ENCODE results near the gene INCENP.

INCENP gene

GRCh38 chr11:62140304-62141110 is 16.7 kb downstream of the INCENP start:
- no peak for DNase-seq (ENCODE audit: low read depth in 2 of 3, low spot score in 1 of 3)

GRCh38 chr11:62141111-62142042 is 17.6 kb downstream of the INCENP start:
- DNase-seq (ENCODE audit: low read depth in 2 of 3, low spot score in 1 of 3), result no peak

- no peak for DNase-seq (ENCODE audit: low read depth in 2 of 3, low spot score in 1 of 3)
Measured at GRCh38 chr11:62142043-62142375, 18.2 kb downstream of the INCENP start.

GRCh38 chr11:62142921-62143320 is 19.1 kb downstream of the INCENP start:
- no peak for DNase-seq (ENCODE audit: low read depth in 2 of 3, low spot score in 1 of 3)

- DNase-seq (ENCODE audit: low read depth in 2 of 3, low spot score in 1 of 3), result no peak
Measured at GRCh38 chr11:62143727-62144126, 19.9 kb downstream of the INCENP start.

- DNase-seq (ENCODE audit: low read depth in 2 of 3, low spot score in 1 of 3), result no peak
Measured at GRCh38 chr11:62144641-62145255, 20.9 kb downstream of the INCENP start.

GRCh38 chr11:62145261-62145871 is 21.6 kb downstream of the INCENP start:
- DNase-seq (ENCODE audit: low read depth in 2 of 3, low spot score in 1 of 3), result no peak

- DNase-seq (ENCODE audit: low read depth in 2 of 3, low spot score in 1 of 3), result no peak
Measured at GRCh38 chr11:62146476-62147200, 22.8 kb downstream of the INCENP start.

- no peak for DNase-seq (ENCODE audit: low read depth in 2 of 3, low spot score in 1 of 3)
Measured at GRCh38 chr11:62147545-62147944, 23.7 kb downstream of the INCENP start.

GRCh38 chr11:62148271-62148980 is 24.6 kb downstream of the INCENP start:
- DNase-seq (ENCODE audit: low read depth in 2 of 3, low spot score in 1 of 3), result no peak

- no peak for DNase-seq (ENCODE audit: low read depth in 2 of 3, low spot score in 1 of 3)
Measured at GRCh38 chr11:62149986-62150886, 26.4 kb downstream of the INCENP start.

- no peak for DNase-seq (ENCODE audit: low read depth in 2 of 3, low spot score in 1 of 3)
Measured at GRCh38 chr11:62150887-62151736, 27.3 kb downstream of the INCENP start.

GRCh38 chr11:62151737-62152102 is 27.9 kb downstream of the INCENP start:
- no peak for DNase-seq (ENCODE audit: low read depth in 2 of 3, low spot score in 1 of 3)

- no peak for DNase-seq (ENCODE audit: low read depth in 2 of 3, low spot score in 1 of 3)
Measured at GRCh38 chr11:62152245-62153086, 28.7 kb downstream of the INCENP start.

GRCh38 chr11:62153087-62153395 is 29.2 kb downstream of the INCENP start:
- DNase-seq (ENCODE audit: low read depth in 2 of 3, low spot score in 1 of 3), result no peak

GRCh38 chr11:62153617-62154016 is 29.8 kb downstream of the INCENP start:
- no peak for DNase-seq (ENCODE audit: low read depth in 2 of 3, low spot score in 1 of 3)

GRCh38 chr11:62157603-62158002 is 33.8 kb downstream of the INCENP start:
- no peak for DNase-seq (ENCODE audit: low read depth in 2 of 3, low spot score in 1 of 3)

All from stimulated activated CD4-positive, alpha-beta T cell treated with anti-CD3 and anti-CD28 coated beads, Interleukin-12 subunit alpha, Interleukin-12 subunit beta, amount 100 ng/mL, for 48 hours (primary cell).